AG09319 (cell line): ENCODE measurements around the gene OTUD4.

Source experiments
- DNase-seq: peaks from one replicate; pipeline ENCODE4 v3.0.0-alpha.2; 2010; ENCODE audit warnings: low read depth; ENCODE audit errors: extremely low read depth
- CTCF ChIP-seq: IDR thresholded peaks from 2 replicates; pipeline ENCODE4 v1.5.1; 2011; ENCODE audit warnings: low read depth, mild to moderate bottlenecking, inconsistent platforms, low read length, moderate library complexity

OTUD4 gene

GRCh38 chr4:145093638-145094037, 86.8 kb downstream of the OTUD4 start:
- no peak for DNase-seq
- no peak for TF ChIP-seq CTCF

- no peak for TF ChIP-seq CTCF
- no peak for DNase-seq
Observed at GRCh38 chr4:145090380-145090779, 90.0 kb downstream of the OTUD4 start.

GRCh38 chr4:145083891-145084605, 96.3 kb downstream of the OTUD4 start:
- TF ChIP-seq CTCF: no peak
- no peak for DNase-seq
